ENCODE measurements around the gene JADE2.
A peak's percentile ranks its signal among the peaks of the same experiment; 100 is the strongest.

JADE2 gene

GRCh38 chr5:134524826-134525682 lies at the start of gene JADE2:
JADE2 (plus strand) TSS chr5:134525670; CDS start chr5:134535858, 10,188 bp downstream.
- TF ChIP-seq, protein P1, sequence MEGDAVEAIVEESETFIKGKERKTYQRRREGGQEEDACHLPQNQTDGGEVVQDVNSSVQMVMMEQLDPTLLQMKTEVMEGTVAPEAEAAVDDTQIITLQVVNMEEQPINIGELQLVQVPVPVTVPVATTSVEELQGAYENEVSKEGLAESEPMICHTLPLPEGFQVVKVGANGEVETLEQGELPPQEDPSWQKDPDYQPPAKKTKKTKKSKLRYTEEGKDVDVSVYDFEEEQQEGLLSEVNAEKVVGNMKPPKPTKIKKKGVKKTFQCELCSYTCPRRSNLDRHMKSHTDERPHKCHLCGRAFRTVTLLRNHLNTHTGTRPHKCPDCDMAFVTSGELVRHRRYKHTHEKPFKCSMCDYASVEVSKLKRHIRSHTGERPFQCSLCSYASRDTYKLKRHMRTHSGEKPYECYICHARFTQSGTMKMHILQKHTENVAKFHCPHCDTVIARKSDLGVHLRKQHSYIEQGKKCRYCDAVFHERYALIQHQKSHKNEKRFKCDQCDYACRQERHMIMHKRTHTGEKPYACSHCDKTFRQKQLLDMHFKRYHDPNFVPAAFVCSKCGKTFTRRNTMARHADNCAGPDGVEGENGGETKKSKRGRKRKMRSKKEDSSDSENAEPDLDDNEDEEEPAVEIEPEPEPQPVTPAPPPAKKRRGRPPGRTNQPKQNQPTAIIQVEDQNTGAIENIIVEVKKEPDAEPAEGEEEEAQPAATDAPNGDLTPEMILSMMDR (IDR thresholded peaks at IDR 0.05; ENCODE audit: low read depth, low read length, missing control alignments), result no peak
- no peak for DNase-seq (ENCODE audit: low read depth)

DNA sequence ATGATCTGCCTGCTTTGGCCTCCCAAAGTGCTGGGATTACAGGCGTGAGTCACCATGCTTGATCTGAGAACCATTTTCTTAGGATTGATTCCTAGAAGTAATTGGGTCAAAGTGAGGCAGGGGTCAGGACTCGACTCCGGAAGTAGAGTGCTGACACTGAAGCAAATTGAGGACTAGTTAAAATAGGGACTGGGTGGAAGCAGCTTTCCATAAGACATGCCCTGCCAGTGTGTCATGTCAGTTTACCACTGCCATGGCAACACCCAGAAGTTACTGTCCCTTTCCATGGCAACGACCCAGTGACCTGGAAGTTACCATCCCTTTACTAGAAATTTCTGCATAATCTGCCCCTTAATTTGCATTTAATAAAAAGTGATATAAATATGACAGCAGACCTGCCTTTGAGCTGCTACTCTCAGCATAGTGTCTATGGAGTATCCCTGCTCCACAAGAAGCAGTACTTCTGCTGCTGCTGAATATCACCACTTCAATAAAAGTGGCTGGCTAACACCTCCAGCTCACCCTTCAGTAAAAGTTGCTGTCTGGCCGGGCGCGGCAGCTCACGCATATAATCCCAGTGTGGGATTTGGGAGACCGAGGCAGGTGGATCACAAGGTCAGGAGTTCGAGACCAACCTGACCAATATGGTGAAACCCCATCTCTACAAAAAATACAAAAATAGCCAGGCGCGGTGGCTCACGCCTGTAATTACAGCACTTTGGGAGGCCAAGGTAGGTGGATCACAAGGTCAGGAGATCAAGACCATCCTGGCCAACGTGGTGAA lies 47.8 kb upstream of the JADE2 start:
- no peak for DNase-seq (ENCODE audit: low read depth)
- in situ Hi-C loops (cut with HindIII; ENCODE audit: low sequenced_read_pairs), result no loop called here
- TF ChIP-seq, protein P1 (IDR thresholded peaks at IDR 0.05; ENCODE audit: low read depth, low read length, missing control alignments), result no peak
- no peak overlapping the region for H3K4me3 ChIP-seq (ENCODE audit: low read depth, low read length)

More at GRCh38 chr5:134524826-134525682, at the start of gene JADE2:
- H3K4me3 ChIP-seq (ENCODE audit: low read depth, low read length), result peak within 1 kb of the TSS; percentile 78
- in situ Hi-C loops (cut with HindIII; ENCODE audit: low sequenced_read_pairs), result loop anchor here (5.0 kb wide), 1 partner anchor 67 kb away; no protein-coding TSS in a partner anchor

GRCh38 chr5:134479839-134480238 lies 45.6 kb upstream of the JADE2 start:
- H3K4me3 ChIP-seq (ENCODE audit: low read depth, low read length), result no peak overlapping the region
- in situ Hi-C loops (cut with HindIII; ENCODE audit: low sequenced_read_pairs), result no loop called here
- TF ChIP-seq, protein P1 (IDR thresholded peaks at IDR 0.05; ENCODE audit: low read depth, low read length, missing control alignments), result no peak
- DNase-seq (ENCODE audit: low read depth), result no peak

GRCh38 chr5:134489227-134489944 lies 36.1 kb upstream of the JADE2 start:
- in situ Hi-C loops (cut with HindIII; ENCODE audit: low sequenced_read_pairs), result no loop called here
- DNase-seq (ENCODE audit: low read depth), result no peak
- TF ChIP-seq, protein P1 (IDR thresholded peaks at IDR 0.05; ENCODE audit: low read depth, low read length, missing control alignments), result no peak
- no peak overlapping the region for H3K4me3 ChIP-seq (ENCODE audit: low read depth, low read length)

DNA sequence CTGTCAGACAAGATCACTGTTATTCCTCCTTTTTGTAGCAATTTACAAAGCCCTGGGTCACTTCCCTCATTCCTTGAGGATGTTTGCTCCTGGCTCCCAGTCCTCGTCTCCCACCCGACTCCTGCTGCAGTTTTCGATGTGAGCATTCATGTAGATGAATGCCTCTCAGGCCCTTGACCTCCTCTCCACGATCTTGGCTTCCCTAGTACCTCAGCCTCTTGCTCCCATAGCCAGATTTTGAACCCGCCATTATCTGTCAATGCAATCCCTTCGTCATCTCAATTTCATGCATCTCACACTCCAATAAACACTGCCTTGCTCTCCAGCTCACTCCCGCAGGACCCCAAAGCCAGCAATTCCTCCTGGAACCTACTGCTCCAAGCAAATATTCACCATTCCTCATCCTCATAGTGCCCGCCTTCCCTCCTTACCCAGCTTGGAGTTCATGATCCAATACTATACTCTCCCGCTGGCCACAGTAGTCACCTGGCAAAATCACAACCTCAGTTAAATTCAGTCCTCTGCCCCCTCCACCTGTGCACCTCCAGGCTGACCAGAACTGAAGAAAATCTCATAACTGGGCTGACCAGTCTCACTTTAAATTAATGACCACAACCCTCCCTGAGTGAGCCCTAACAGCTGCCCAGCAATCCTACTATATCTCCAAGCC lies 35.1 kb upstream of the JADE2 start:
- no peak for DNase-seq (ENCODE audit: low read depth)
- H3K4me3 ChIP-seq (ENCODE audit: low read depth, low read length), result no peak overlapping the region
- in situ Hi-C loops (cut with HindIII; ENCODE audit: low sequenced_read_pairs), result no loop called here
- TF ChIP-seq, protein P1 (IDR thresholded peaks at IDR 0.05; ENCODE audit: low read depth, low read length, missing control alignments), result no peak

DNA sequence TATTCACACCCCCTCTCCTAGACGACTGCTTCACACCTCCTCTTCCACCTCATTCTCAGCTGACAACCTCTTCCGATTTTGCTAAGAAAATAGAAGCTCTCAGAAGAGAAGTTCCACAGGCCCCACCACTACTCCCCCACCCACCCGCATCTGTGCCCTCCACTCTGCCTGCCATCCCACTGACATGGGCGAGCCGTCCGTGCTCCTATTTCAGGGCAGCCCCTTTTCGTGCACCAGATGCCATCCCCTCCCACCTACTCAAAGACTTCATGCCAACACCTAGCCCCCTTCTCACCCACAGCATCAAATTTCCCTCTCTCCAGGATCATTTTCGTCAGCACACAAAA lies 34.6 kb upstream of the JADE2 start:
- DNase-seq (ENCODE audit: low read depth), result no peak
- in situ Hi-C loops (cut with HindIII; ENCODE audit: low sequenced_read_pairs), result no loop called here
- TF ChIP-seq, protein P1 (IDR thresholded peaks at IDR 0.05; ENCODE audit: low read depth, low read length, missing control alignments), result no peak

More for the DNA sequence above, 34.6 kb upstream of the JADE2 start:
- H3K4me3 ChIP-seq (ENCODE audit: low read depth, low read length), result no peak overlapping the region

Data from astrocyte of the cerebellum (primary cell).